Ramos (cell line): Measurements from ENCODE around the gene CDK2.

Experiments
- in situ Hi-C: fragments of 300-500 bp; cut with MboI; formaldehyde crosslinking; loops from one replicate; pipeline ENCODE4 v1.14.3; 2022; ENCODE audit warnings: low sequenced_read_pairs; ENCODE audit not compliant: unreplicated experiment

CDK2 gene

DNA sequence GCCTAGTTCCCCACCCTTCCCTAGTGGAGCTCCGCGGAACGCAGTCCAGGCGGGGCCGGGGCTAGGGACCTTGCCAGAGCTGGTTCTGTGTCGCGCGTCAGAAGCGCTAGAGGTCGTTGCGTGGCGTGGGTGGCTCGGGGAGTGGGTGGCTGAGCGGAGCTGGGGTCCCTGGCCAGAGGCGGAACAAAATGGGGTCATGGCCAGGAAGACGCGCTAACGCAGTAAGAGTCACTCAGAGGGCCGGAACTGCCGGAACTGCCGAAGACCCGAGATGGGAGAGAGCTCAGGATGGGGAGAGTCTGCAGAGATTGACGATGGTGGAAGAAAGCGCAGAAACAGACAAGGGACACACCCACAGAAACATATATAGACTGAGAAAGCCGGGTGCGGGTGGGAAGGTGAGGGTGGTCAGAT lies 30.9 kb upstream of the CDK2 start:
- in situ Hi-C loops = no loop called here

- in situ Hi-C loops = no loop called here
Observed at GRCh38 chr12:55937981-55938380, 28.6 kb upstream of the CDK2 start.

DNA sequence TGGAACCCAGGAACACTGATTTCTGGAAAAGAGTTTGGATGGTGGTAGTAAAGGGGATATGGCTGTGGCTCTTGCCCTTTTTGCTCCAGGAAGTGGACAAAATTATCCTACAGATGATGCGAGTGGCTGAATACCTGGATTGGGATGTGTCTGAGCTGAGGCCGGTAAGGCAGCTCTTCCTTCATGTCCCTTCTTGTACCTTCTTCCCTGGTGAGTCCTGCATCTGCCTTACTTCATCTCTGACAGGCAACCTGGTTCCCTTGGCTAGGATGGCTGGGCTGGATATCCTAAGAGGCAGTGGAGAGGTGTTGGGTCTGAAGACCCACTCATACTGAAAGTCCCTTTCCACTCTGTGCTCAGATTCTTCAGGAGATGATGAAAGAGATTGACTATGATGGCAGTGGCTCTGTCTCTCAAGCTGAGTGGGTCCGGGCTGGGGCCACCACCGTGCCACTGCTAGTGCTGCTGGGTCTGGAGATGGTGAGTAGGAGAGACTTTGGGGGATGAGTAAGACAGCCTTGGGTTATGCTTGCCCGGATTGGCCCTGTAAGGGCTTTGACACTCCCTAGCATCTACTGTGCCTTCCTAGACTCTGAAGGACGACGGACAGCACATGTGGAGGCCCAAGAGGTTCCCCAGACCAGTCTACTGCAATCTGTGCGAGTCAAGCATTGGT lies 27.7 kb upstream of the CDK2 start:
- in situ Hi-C loops = no loop called here

GRCh38 chr12:55940065-55940732 lies 26.4 kb upstream of the CDK2 start:
- in situ Hi-C loops = loop anchor here (5.0 kb wide), 1 partner anchor 193 kb away; no protein-coding TSS in a partner anchor

DNA sequence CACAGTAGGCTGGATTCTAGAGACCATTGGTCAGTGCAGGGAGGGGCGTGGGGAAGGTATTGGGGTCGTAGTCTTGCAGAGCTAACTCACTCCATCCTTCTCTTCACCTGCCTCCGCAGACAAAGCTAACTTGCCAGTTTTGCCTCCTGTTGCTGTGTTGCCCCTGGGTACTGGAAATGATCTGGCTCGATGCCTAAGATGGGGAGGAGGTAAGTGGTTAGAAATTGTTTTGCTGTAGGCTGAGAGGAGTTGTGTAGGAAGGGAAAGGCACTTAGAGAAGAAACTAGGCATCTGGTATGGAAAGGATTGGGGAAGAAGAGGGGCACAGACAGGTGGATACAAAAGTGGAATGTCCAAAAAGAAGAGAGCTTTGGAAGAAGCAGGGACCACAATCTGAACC lies 24.6 kb upstream of the CDK2 start:
- in situ Hi-C loops = loop anchor here (5.0 kb wide), 1 partner anchor 195 kb away; no protein-coding TSS in a partner anchor

DNA sequence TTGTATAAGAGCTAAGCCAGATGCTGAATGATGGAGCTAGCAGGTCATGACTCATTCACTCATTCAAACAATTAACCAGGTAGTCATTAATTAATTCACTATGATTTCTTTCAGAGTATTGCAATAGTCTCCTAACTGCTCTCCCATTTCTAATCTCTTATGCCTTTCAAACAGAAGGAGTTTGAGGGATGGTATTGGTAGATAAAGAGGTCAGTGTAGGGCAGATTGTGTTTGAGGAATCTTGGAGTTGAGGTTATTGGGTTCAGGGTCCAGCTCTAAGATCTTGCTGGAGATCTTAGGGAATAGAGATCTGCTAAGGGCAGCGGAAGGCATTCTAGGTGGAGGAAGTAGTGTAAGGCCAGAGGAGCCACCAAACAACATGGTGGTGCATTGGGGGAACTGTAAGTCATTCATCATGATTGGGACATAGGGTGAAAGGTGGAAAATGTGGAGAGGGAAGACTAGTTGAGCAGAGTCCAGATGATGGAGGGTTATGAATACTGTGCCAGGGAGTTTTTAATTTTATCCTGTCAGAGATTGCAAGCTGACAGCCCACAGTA lies 24.0 kb upstream of the CDK2 start:
- in situ Hi-C loops = loop anchor here (5.0 kb wide), 1 partner anchor 195 kb away; no protein-coding TSS in a partner anchor

- in situ Hi-C loops = no loop called here
Observed at GRCh38 chr12:55946553-55946952, 20.1 kb upstream of the CDK2 start.

GRCh38 chr12:55955344-55955743 lies 11.3 kb upstream of the CDK2 start:
- in situ Hi-C loops = no loop called here

GRCh38 chr12:55955800-55956508 lies 10.7 kb upstream of the CDK2 start:
- in situ Hi-C loops = no loop called here

DNA sequence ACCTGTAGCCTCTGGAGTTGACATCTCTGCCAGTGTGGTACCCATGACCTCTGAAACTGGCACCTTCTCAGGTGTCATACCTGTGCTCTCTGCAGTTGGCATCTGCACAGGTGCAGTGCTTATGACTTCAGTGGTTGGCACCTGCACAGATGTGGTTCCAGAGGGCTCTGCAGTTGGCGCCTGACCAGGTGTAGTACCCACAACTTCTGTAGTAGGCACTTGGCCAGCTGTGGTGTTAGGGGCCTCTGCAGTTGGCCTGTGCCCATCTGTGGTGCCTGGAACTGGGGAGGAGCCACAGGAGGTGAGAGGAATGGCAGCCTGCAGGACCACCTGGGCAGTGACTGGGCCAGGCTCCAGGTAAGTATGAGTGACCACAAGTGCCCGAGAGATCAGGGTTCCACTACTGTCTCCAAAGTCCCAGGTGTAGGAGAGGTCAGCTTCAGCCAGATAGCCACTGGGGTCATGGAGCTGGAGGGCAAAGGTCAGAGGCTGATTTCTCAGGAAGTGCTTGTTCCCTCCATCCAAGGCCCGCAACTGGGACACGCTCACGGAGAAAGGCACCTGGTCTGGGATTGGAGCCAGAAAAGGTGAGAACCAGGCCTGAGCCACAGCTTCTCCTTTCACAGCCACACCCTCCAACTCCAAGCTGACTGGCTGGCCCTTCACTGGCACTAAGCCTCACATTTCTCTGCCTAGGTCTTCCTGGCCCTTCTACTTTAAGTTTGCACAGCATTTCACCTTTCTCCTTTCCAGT lies 9.3 kb upstream of the CDK2 start:
- in situ Hi-C loops = no loop called here

DNA sequence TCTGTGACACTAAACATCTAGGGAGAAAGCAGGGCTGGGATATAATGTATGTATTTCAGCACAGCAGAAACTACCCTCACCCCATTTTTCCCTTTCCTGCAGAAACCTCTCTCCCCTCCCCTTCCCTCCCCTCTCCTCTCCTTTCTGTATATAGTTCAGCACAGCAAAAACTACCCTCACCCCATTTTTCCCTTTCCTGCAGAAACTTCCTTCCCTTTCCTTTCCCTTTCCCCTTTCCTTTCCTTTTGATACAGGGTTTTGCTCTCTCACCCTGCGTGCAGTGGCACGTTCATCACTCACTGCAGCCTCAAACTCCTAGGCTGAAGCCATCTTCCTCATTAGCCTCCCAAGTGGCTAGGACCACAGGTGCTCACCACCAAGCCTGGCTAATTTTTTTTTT lies 2.9 kb upstream of the CDK2 start:
- in situ Hi-C loops = no loop called here

DNA sequence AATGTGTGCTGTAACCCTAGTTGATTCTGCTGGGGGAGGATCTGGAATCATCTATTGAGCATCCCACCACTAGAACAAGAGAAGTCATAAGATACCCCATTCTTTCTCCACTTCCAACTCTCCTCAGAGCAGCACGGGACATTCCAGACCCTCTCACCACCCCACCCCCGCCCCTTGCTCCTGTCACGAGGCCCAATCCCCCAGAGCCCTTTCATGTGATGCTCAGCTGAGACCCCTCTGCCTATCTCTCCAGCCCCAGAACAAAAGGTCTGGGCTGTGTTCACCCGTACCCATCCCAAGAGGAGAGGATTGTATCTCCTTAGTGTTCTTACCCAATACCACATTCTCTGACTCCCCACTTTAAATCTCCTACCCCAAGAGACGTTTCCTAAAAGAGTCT lies 1.4 kb upstream of the CDK2 start:
- in situ Hi-C loops = no loop called here

DNA sequence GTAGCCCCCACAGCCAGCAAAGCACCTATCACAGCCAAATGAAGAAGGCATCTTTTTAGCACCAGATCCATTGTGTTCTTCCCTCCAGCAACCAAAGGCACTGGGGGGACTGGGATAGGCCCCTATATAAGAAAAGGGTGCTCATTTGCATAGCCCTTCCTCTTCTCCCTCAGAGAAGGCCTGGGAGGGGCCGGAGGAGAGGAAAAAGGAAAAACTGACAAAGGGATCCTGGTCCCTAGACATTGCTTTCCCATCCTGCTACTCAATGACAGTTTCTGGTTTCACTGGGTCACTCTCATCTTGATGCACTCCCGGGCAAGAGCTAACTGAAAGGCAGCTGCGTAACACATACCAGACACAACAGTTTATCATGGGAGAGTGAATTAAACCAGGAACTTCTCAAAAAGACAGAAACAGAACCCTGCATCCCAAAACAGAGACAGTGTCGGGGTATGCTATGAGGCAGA lies 656 bp upstream of the CDK2 start, which contains the start of gene PMEL:
TSS of gene PMEL (minus strand) at position 102 of the 467 bp plus-strand sequence. CDS start at position 71, 31 bp downstream.
- in situ Hi-C loops = no loop called here

- in situ Hi-C loops = no loop called here
Observed at GRCh38 chr12:55969356-55969755, 2.7 kb downstream of the CDK2 start.

DNA sequence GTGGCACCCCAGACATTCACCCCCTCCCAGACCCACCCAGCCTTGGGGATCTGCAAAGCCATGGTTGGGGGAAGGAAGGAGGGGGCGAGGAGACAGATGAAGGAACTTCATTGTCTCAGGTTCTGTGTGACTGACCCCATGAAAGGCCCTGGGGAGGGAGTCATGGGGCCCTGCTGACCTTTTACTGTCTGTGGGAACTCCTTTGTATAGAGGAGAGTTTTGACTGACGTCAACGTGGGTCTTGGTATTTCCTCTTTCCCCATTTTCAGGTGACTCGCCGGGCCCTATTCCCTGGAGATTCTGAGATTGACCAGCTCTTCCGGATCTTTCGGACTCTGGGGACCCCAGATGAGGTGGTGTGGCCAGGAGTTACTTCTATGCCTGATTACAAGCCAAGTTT lies 4.1 kb downstream of the CDK2 start:
- in situ Hi-C loops = no loop called here

DNA sequence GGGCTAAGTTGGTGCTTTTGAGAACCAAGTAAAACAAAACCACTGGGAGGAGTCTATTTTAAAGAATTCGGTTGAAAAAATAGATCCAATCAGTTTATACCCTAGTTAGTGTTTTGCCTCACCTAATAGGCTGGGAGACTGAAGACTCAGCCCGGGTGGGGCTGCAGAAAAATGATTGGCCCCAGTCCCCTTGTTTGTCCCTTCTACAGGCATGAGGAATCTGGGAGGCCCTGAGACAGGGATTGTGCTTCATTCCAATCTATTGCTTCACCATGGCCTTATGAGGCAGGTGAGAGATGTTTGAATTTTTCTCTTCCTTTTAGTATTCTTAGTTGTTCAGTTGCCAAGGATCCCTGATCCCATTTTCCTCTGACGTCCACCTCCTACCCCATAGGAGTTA lies 5.4 kb downstream of the CDK2 start:
- in situ Hi-C loops = no loop called here

DNA sequence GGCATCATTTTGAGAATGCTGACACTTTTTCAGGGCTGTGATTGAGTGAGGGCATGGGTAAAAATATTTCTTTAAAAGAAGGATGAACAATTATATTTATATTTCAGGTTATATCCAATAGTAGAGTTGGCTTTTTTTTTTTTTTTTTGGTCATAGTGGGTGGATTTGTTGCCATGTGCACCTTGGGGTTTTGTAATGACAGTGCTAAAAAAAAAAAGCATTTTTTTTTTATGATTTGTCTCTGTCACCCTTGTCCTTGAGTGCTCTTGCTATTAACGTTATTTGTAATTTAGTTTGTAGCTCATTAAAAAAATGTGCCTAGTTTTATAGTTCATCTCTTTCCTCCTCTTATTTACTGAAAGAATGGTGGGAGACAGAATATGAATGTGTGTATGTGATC lies 5.8 kb downstream of the CDK2 start:
- in situ Hi-C loops = no loop called here

GRCh38 chr12:55972911-55973598 lies 6.4 kb downstream of the CDK2 start:
- in situ Hi-C loops = no loop called here

GRCh38 chr12:55973599-55974307 lies 7.1 kb downstream of the CDK2 start, which contains the start of gene RAB5B:
TSS of gene RAB5B (plus strand) at chr12:55974078. CDS start at chr12:55986961, 12,883 bp downstream.
- in situ Hi-C loops = no loop called here
